HepG2 (cell line): ENCODE data around the gene CCL16. TPM values are rescaled to one million over a fixed set of nuclear protein-coding genes. Genes with fewer than 3 reads are reported as not detected.

ENCODE experiments used
- ATF4 ChIP-seq, 2 experiments: fragments of 450-650 bp in 1 of 2; sonication (generic) in 1 of 2; formaldehyde crosslinking; IDR thresholded peaks; 2 replicates each; pipeline versions ENCODE4 v1.5.0 to v1.8.0; 2020 to 2022; ENCODE audit warnings: mild to moderate bottlenecking in 1 of 2, missing genetic modification reagents in 1 of 2
- CEBPZ ChIP-seq: IDR thresholded peaks from 2 replicates; pipeline ENCODE4 v1.6.1; 2012; ENCODE audit warnings: low read length, improper control_type of control experiment
- CERS6 ChIP-seq: sonication (generic); formaldehyde crosslinking; IDR thresholded peaks from 2 replicates; pipeline ENCODE4 v1.5.0; 2020; ENCODE audit warnings: missing genetic modification reagents
- CHD4 ChIP-seq: fragments of 200-600 bp; sonication (generic); IDR thresholded peaks from 2 replicates; pipeline ENCODE4 v1.7.0; 2017; ENCODE audit warnings: mild to moderate bottlenecking, low read length, borderline replicate concordance
- HDAC6 ChIP-seq: fragments of 200-600 bp; sonication (generic); IDR thresholded peaks from 2 replicates; pipeline ENCODE4 v1.7.0; 2017; ENCODE audit warnings: mild to moderate bottlenecking, antibody characterized with exemption, low read length, low read depth
- KAT7 ChIP-seq: IDR thresholded peaks from 2 replicates; pipeline ENCODE4 v1.6.1; 2018; ENCODE audit warnings: borderline replicate concordance, missing compliant biosample characterization
- KDM1A ChIP-seq: IDR thresholded peaks from 2 replicates; pipeline ENCODE4 v1.6.1; 2016; ENCODE audit warnings: missing compliant biosample characterization
- KDM2A ChIP-seq: sonication (generic); formaldehyde crosslinking; IDR thresholded peaks from 2 replicates; pipeline ENCODE4 v1.4.0; 2020; ENCODE audit warnings: low read depth, missing genetic modification reagents, borderline replicate concordance
- MAFG ChIP-seq: sonication (generic); formaldehyde crosslinking; IDR thresholded peaks from 2 replicates; pipeline ENCODE4 v1.5.1; 2020; ENCODE audit warnings: mild to moderate bottlenecking, missing genetic modification reagents
- ONECUT2 ChIP-seq: sonication (generic); formaldehyde crosslinking; IDR thresholded peaks from 2 replicates; pipeline ENCODE4 v1.4.0; 2020; ENCODE audit warnings: missing genetic modification reagents
- SCMH1 ChIP-seq: sonication (generic); formaldehyde crosslinking; IDR thresholded peaks from 2 replicates; pipeline ENCODE4 v1.9.0; 2021; ENCODE audit warnings: missing genetic modification reagents, mild to moderate bottlenecking, borderline replicate concordance
- SMARCC2 ChIP-seq: fragments of 450-650 bp; IDR thresholded peaks from 2 replicates; pipeline ENCODE4 v1.6.1; 2017; ENCODE audit warnings: antibody characterized with exemption, mild to moderate bottlenecking
- TFDP1 ChIP-seq: IDR thresholded peaks from 2 replicates; pipeline ENCODE4 v1.6.1; 2016; ENCODE audit warnings: missing compliant biosample characterization, missing genetic modification reagents, borderline replicate concordance
- TFDP2 ChIP-seq: sonication (generic); formaldehyde crosslinking; IDR thresholded peaks from 2 replicates; pipeline ENCODE4 v1.4.0; 2020; ENCODE audit warnings: missing genetic modification reagents
- ZFP36L2 ChIP-seq: sonication (generic); formaldehyde crosslinking; IDR thresholded peaks from 2 replicates; pipeline ENCODE4 v1.4.0; 2020; ENCODE audit warnings: missing genetic modification reagents
- ZNF234 ChIP-seq: sonication (generic); formaldehyde crosslinking; conservative IDR thresholded peaks from 2 replicates; pipeline ENCODE4 v1.5.1; 2020; ENCODE audit warnings: mild to moderate bottlenecking, missing genetic modification reagents
- ZNF430 ChIP-seq: sonication (generic); formaldehyde crosslinking; IDR thresholded peaks from 2 replicates; pipeline ENCODE4 v1.9.0; 2021; ENCODE audit warnings: mild to moderate bottlenecking, missing genetic modification reagents
- ZNF598 ChIP-seq: sonication (generic); formaldehyde crosslinking; IDR thresholded peaks from 2 replicates; pipeline ENCODE4 v1.5.1; 2020; ENCODE audit warnings: mild to moderate bottlenecking, missing genetic modification reagents, borderline replicate concordance
- ZNF605 ChIP-seq: sonication (generic); formaldehyde crosslinking; IDR thresholded peaks from 2 replicates; pipeline ENCODE4 v1.8.0; 2022; ENCODE audit warnings: mild to moderate bottlenecking, missing genetic modification reagents
- ZNF747 ChIP-seq: sonication (generic); formaldehyde crosslinking; IDR thresholded peaks from 2 replicates; pipeline ENCODE4 v1.8.1; 2023; ENCODE audit warnings: missing genetic modification reagents, mild to moderate bottlenecking, borderline replicate concordance
- ZNF766 ChIP-seq: sonication (generic); formaldehyde crosslinking; IDR thresholded peaks from 2 replicates; pipeline ENCODE4 v1.5.0; 2020; ENCODE audit warnings: missing genetic modification reagents, borderline replicate concordance
- ZNF772 ChIP-seq: sonication (generic); formaldehyde crosslinking; IDR thresholded peaks from 2 replicates; pipeline ENCODE4 v1.5.0; 2020; ENCODE audit warnings: mild to moderate bottlenecking, missing genetic modification reagents
- ZSCAN12 ChIP-seq: sonication (generic); formaldehyde crosslinking; IDR thresholded peaks from 2 replicates; pipeline ENCODE4 v1.9.0; 2021; ENCODE audit warnings: mild to moderate bottlenecking, missing genetic modification reagents
- ZSCAN20 ChIP-seq: sonication (generic); formaldehyde crosslinking; IDR thresholded peaks from 2 replicates; pipeline ENCODE4 v1.4.0; 2020; ENCODE audit warnings: missing genetic modification reagents, mild to moderate bottlenecking, borderline replicate concordance
- polyA plus RNA-seq, 8 experiments: library from polyadenylated mRNA; depleted of rRNA in 3 of 8; stranded (reverse) in 7 of 8; unstranded in 1 of 8; fragments of >200 nt; fragmentation: Illumina TruSeq in 4 of 8; extraction: Trizol in 4 of 8; gene quantifications; 2 replicates each; pipeline versions ENCODE4 v1.2.1 to v1.2.3, GENCODE V29; 2011 to 2016; ENCODE audit warnings: low read depth in 4 of 8, missing spikeins in 1 of 8, mixed read lengths in 1 of 8; ENCODE audit not compliant: insufficient read depth in 1 of 8
- total RNA-seq, 5 experiments: library from RNA; depleted of rRNA; stranded (reverse); fragments of >200 nt; fragmentation: Illumina TruSeq; extraction: Trizol; gene quantifications; 2 replicates each; pipeline ENCODE4 v1.2.3, GENCODE V29; 2016; ENCODE audit warnings: low read depth in 1 of 5

Gene CCL16
- total and polyA plus RNA-seq, 2 of the 13 experiments (the other 11 are each of a cell fraction or from before 2014, with no cell fraction given), result 2.0 to 14.7 TPM

- TF ChIP-seq CERS6, result no peak
- TF ChIP-seq CHD4, result no peak
- TF ChIP-seq ZNF234, result no peak
- TF ChIP-seq CEBPZ, result no peak
- TF ChIP-seq KAT7 (CRISPR knock-in tag), result no peak
- no peak for TF ChIP-seq ZNF605 (CRISPR knock-in tag)
- no peak for TF ChIP-seq ZNF747 (CRISPR knock-in tag)
- TF ChIP-seq TFDP2 (CRISPR knock-in tag), result 0 out of 2 replicates have a peak, but pooled peaks have one; percentile 33
- TF ChIP-seq HDAC6, result no peak
- no peak for TF ChIP-seq ZFP36L2
- 0 out of 2 replicates have a peak, but pooled peaks have one; percentile 53 for TF ChIP-seq ZNF766 (CRISPR knock-in tag)
- no peak for TF ChIP-seq ATF4 (CRISPR knock-in tag; IDR thresholded peaks at IDR 0.05)
- TF ChIP-seq ZNF772 (CRISPR knock-in tag), result no peak
- TF ChIP-seq SMARCC2, result no peak
- TF ChIP-seq ZSCAN12 (CRISPR knock-in tag), result no peak
- no peak for TF ChIP-seq SCMH1 (CRISPR knock-in tag)
- TF ChIP-seq KDM1A (CRISPR knock-in tag), result no peak
- TF ChIP-seq MAFG (CRISPR knock-in tag), result no peak
- TF ChIP-seq ONECUT2 (CRISPR knock-in tag), result no peak
- TF ChIP-seq TFDP1 (CRISPR knock-in tag), result no peak
- no peak for TF ChIP-seq ZSCAN20
- TF ChIP-seq ZNF430 (CRISPR knock-in tag), result no peak
- no peak for TF ChIP-seq ZNF598 (CRISPR knock-in tag)
- TF ChIP-seq KDM2A (CRISPR knock-in tag), result peak; percentile 51; the same call in 1 of the 2 replicates
These were observed 622 bp upstream of the CCL16 start (continued) for GRCh38 chr17:35981908-35982330.
